CD4-positive, alpha-beta T cell treated with Interleukin-1 beta for 1 hour (primary cell): Measurements from ENCODE around the gene TEX10.
"Not testable (repeated sequence)": the region's sequence is repeated elsewhere in the genome, so short reads cannot be mapped to it uniquely, and the experiment has no call there.

Experiments
- DNase-seq, 2 donors: peaks; one replicate each; pipeline ENCODE4 v3.0.0-alpha.2; 2020 to 2022

Gene TEX10

DNA sequence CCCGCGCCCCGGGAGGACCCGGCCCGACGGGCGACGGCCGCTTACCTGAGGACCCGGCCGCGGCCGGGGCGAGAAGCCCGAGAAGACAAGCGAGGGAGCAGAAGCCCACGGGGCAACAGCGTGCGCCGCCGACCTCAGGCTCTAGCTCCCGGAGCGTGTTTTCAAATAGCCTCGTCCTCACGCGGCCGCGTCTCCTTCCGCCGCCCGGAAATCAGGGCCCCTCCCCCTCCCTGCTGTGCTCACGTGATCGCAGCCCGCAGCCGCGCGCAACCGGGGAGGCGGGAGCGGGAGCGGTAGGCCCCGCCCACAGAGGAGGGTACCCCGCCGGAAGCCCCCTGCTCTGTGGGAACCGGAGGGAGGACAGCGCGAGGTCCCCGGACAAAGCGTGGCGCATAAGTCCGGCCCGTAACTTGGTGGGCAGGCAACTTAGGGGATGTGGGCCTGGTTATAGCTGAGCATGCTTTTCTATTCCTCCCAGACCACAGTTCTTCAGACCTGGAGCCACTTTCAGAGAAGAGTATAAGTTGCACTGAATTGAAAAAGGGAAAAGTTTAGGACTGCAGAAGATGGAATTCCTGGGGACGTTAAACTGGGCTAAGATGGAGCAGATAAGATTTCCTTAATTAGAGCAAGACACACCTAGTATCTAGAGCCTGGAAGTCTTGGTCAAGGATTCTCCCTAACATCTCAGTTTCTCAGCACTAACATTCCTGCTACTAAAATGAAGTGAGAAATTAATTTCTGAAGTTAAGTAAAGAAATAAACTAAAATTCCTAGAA, at the start of gene TEX10:
Gene TEX10 (minus strand): TSS at position 216 of the 779 bp plus-strand sequence. CDS start 3,579 bp downstream, outside the sequence.
- peak; percentile 88 to 90 for DNase-seq

GRCh38 chr9:100401042-100401441, 48.3 kb upstream of the TEX10 start:
- no peak for DNase-seq

DNA sequence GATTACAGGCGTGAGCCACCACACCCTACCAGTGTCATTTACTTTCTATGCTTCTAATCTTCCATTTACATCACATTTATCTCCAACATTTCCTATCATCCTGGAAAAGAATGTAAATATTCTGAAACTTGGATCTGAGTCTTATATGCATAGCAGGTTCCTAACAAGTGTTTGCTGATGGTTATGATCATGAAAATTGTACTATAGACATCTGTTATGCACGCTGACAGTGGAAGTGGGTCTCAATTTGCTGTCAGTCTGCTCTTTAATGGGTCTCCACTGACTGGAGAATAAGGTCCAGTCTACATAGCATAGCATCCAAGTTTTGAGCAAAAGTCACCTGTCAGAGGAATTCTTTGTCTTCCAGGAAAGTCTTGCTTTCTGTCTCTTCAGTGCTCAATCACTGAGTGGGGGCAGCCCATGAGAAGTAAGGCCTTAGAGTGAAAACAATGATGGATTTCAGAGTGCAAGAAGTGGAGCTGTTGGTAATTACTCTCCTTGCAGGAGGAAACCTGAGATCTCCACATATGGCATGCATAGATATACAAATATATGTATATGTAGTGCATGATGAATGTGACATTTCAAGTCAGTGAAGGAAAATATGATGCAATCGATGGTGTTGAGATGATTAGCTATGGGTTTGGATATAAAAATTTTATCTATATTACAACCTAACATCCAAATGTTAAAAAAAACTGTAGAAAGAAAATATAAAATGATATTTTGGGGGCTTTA, 45.0 kb upstream of the TEX10 start:
- DNase-seq: no peak

- DNase-seq: no peak
Observed at GRCh38 chr9:100396769-100397168, 44.0 kb upstream of the TEX10 start.

DNA sequence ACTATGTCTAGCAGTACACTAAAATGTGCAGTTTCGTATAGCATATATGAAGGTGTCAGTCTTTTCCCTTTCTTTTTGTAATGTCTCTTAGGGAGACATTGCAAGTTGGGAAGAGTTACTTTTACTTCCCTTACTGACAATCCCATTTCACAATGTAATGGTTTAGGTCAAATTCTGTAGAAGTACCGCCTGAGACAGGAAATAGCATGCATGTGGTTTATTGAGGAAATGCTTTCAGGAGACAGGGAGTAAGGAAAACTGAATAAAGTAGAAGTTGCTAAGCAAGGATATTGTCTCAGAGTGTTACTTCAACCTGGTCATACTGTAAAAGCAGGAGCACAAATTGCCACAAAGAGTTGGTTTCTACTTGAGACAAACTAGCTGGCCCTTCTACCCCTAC, 42.1 kb upstream of the TEX10 start:
- no peak for DNase-seq

DNA sequence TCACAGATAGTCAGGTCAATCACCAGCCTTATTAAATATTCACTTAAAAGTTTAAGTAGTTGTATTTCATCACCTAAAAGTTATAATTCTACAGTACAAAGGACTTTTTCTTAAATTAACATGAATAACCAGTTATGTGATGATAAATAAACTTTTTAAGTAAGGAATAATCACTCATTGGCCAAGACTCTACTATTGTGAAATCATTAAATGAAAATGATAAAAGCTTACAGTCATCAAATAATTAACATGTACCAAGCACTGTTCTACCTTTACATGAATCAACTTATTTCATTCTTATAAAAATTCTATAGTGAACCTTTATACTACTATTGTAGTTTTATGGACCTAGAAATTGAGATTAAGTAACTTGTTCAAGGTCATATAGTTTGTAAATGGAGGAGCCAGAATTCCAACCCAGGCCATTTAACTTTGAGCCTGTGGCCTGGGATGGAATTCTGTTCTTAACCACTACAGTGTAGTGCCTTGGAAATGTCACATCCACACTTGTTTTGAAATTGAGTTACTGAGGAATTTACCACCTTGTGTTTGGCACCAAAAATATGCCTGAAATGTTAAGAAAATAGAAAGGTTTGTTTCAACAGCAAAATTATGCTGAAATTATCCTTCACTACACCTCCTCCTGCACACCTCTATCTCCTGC, 41.4 kb upstream of the TEX10 start:
- no peak for DNase-seq

DNA sequence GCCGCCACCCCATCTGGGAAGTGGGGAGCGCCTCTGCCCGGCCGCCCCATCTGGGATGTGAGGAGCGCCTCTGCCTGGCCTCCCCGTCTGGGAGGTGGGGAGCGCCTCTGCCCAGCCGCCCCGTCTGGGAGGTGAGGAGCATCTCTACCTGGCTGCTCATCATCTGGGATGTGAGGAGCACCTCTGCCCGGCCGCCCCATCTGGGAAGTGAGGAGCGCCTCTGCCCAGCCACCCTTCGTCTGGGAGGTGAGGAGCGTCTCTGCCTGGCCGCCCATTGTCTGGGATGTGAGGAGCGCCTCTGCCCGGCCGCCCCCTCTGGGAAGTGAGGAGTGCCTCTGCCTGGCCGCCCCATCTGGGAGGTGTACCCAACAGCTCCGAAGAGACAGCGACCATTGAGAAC, 40.2 kb upstream of the TEX10 start:
- DNase-seq: not testable (repeated sequence)

- DNase-seq: no peak
Observed at GRCh38 chr9:100379862-100380261, 27.1 kb upstream of the TEX10 start.

DNA sequence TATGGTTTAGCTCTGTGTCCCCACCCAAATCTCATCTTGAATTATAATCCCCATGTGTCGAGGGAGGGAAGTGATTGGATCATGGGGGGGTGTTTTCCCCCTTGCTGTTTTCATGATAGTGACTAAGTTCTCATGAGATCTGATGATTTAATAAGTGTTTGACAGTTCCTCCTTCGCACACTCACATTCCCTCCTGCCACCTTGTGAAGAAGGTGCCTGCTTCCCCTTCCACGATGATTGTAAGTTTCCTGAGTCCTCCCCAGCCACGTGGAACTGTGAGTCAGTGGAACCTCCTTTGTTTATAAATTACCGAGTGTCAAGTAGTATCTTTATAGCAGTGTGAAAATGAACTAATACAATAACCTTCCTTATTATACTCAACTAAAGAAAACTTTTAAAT, 24.3 kb upstream of the TEX10 start:
- DNase-seq: no peak

DNA sequence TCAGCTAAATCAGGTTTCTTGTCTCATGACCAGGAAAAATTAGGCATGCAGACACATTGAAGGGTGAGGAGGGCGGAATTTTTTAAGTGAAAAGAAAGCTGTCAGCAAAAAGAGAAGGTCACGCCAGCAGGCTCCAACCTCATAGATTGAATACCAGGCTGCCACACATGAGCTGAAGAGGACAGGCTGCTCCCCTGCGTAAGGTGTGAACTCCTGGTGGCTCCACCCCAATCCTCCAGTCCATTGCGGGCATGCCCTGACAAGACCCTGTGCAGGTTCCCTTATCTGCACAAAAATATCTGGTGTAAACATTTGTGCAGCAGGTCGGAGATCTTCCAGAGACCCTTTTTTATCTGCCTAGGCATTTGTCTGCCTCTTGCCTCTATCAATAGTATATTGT, 22.9 kb upstream of the TEX10 start:
- DNase-seq: no peak

DNA sequence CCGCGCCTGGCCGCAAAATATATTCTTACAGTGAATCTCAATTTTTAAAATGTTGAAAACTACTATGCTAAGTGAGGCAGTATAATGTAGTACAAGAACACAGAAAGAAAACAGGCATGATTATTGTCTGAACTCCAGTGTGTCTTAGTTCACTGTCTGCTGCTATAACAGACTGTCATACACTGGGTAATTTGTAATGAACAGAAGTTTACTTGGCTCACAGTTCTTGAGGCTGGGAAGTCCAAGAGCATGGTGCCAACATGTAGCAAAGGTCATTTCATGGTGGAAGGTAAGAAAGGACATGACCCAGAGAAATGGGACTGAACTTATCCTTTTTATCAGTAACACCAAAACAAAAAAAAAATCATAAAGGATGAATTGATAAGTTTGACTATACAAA, 19.9 kb upstream of the TEX10 start:
- no peak for DNase-seq

GRCh38 chr9:100370064-100370723, 17.5 kb upstream of the TEX10 start:
- no peak for DNase-seq

DNA sequence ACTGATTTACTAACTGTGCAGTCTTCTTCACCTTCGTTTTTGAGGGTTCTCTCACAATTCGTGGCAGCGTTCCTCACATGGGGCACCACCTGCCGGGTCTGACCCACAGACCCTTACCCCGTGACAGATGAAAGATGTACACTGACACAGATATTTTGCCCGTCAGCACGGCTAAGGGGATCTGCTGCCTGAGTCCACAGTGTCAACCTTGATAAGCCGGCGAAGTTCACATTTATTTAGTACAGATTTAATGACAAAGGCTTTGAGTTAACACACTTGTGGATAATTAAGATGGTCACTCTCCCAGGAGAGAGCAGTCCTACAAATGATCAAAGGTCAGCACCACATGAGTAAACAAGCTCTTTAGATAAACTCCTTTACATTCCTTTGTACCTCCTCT, 15.9 kb upstream of the TEX10 start:
- DNase-seq: no peak

- DNase-seq: no peak
Observed at GRCh38 chr9:100366121-100366520, 13.4 kb upstream of the TEX10 start.

DNA sequence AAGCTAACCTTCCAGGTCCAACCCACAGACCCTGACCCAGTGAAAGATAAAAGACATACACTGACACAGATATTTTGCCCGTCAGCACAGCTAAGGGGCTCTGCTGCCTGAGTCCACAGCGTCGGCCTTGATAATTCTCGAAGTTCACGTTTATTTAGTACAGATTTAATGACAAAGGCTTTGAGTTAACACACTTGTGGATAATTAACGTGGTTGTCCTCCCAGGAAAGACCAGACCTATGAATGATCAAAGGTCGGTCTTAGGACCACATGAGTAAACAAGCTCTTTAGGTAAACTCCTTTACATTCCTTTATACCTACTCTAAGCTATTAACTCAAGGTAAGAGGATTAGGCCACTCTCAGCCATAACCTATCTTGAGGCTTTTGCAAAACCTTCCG, 11.3 kb upstream of the TEX10 start:
- DNase-seq: no peak

- DNase-seq: no peak
Observed at GRCh38 chr9:100359057-100359456, 6.3 kb upstream of the TEX10 start.

DNA sequence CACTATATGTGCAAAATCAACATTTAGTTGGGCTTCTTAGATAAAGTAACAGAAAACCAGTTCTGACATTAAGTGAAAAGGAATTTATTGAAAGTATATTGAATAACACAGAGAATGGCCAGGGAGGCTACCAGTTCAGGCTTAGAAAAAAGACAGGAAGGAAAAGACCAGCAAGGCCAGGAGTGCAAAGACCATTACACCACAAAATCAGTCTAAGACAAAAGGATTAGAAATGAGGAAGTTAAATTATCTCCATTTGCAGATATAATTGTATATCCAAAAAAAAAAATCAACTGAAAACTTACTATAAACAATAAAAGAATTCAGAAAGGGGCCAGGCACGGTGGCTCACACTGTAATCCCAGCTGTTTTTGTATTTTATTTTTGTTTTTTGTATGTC, 4.8 kb upstream of the TEX10 start:
- no peak for DNase-seq

DNA sequence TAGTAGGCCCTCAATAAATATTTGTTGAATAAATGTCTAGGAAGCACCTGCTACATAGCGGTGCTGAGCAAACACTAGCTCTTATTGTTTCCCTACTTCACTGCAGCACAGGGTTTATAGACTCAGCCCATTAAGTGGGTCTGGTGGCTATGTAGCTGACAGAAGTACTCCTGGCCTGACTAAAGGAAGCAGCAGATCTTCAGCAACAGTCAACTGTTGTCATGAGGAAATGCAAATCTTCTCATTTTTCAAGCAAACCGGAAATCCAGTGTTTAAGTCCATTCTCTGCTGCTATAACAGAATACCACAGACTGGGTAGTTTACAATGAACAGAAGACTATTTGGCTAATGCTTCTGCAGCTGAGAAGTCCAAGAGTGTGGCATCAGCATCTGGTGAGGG, 2.8 kb upstream of the TEX10 start:
- no peak for DNase-seq

DNA sequence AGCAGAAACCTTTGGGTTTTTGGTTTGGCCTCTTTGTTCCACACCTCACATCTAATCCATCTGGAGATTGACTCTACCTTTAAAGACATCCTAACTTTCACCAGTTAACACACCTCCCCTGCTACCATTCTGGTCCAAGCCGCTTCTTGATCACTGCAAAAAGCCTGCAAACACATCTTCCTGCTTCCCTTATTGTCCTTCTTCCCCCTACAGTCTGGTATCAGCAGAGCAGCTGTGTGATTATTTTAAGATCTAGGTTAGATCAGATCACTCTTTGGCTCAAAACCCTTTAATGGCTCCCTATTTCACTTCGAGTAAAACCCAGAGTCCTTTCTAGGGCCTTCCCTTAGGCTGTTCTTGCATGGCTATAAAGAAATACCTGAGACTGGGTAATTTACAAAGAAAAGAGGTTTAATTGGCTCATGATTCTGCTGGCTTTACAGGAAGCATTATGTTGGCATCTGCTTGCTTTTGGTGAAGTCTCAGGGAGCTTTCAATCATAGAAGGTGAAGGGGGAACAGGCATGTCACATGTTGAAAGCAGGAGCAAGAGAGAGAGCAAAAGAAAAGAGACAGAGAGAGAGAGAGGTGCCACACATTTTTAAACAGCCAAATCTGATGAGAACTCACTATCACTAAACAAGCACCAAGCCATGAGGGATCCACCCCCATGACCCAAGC, 1.5 kb upstream of the TEX10 start:
- no peak for DNase-seq

- peak; percentile 6 to 20 for DNase-seq
Observed at GRCh38 chr9:100352201-100352726, 478 bp downstream of the TEX10 start.

DNA sequence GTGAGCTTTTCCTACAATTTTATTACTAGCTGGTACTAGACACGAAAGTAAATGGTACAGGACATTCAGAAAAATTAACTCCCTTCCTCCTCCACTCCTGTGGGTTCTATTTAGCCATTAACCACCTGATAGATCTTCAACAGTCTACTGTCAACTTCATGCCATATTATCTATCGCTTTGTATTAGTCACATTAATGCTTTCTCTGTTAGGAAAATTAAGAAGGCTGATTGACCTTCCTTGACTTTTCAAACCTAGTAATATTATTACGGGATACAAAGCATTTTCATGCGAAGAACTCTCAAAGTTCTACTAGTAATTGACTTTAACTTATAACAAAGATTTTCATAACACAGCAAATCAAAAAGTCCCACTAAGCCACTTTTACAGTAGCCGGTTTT, 1.2 kb downstream of the TEX10 start:
- DNase-seq: no peak

- DNase-seq: no peak
Observed at GRCh38 chr9:100350188-100350587, 2.6 kb downstream of the TEX10 start.

- no peak for DNase-seq
Observed at GRCh38 chr9:100346836-100347235, 5.9 kb downstream of the TEX10 start.
